Measurements from ENCODE around the gene VKORC1. TPM values are rescaled to one million over a fixed set of nuclear protein-coding genes. Genes with fewer than 3 reads are reported as not detected.

VKORC1 gene
- total and polyA plus RNA-seq, 2 of the 4 experiments (the other 2 are of a cell fraction): 65.2 to 317 TPM

- no peak for TF ChIP-seq RCOR1 (IDR thresholded peaks at IDR 0.05; ENCODE audit: insufficient replicate concordance, low read length)
Observed at GRCh38 chr16:31078597-31079341, 15.8 kb downstream of the VKORC1 start (continued).

DNA sequence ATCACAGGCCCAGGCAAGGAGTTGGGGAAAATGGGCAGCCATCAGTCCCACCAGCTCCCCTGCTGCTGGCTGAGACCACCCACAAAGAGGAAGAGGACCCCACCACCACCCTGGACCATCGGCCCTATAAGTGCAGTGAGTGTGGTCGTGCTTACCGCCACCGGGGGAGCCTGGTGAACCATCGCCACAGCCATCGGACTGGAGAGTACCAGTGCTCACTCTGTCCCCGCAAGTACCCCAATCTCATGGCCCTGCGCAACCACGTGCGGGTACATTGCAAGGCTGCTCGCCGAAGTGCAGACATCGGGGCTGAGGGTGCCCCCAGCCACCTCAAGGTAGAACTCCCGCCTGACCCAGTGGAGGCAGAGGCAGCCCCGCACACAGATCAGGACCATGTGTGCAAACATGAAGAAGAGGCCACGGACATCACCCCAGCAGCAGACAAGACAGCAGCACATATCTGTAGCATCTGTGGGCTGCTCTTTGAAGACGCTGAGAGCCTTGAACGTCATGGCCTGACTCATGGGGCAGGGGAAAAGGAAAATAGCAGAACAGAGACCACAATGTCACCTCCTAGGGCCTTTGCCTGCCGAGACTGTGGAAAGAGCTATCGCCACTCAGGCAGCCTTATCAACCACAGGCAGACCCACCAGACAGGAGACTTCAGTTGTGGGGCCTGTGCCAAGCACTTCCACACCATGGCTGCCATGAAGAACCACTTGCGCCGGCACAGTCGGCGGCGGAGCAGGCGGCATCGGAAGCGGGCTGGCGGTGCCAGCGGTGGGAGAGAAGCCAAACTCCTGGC is 16.8 kb downstream of the VKORC1 start:
- Histone ChIP-seq H2AK5ac (ENCODE audit: low read depth, low read length) (no peak overlapping the region), H3K27me3 (ENCODE audit: control insufficient read depth, insufficient read depth, low read length) (no peaks in the 10 kb centered on the region), H3K18ac (ENCODE audit: low read depth, low read length) (no peak overlapping the region), H3K4ac (ENCODE audit: low read depth, low read length) (no peak overlapping the region), H4K20me1 (ENCODE audit: insufficient read depth, low read length) (peaks cover 15% of the 10 kb centered on the region; the same call in 1 of the 2 replicates), H2AFZ (replicated peaks; ENCODE audit: low read length, poor library complexity) (no peak overlapping the region), H3K27ac (ENCODE audit: insufficient read depth, low read length) (no peak overlapping the region), H3K4me1 (ENCODE audit: control insufficient read depth, insufficient read depth, low read length) (no peaks in the 10 kb centered on the region), H3K4me2 (ENCODE audit: low read depth, low read length) (no peak overlapping the region), H3K9me1 (ENCODE audit: insufficient read depth, low read length) (no peaks in the 10 kb centered on the region), H3K4me3 (ENCODE audit: insufficient read depth, low read depth, low read length) (no peak overlapping the region), H3K23ac (ENCODE audit: low read depth, low read length) (no peak overlapping the region), H3K56ac (ENCODE audit: extremely low read depth, insufficient read depth, low read length) (no peak overlapping the region), H2BK20ac (ENCODE audit: low read depth, low read length) (no peak overlapping the region), H3K14ac (replicated peaks; ENCODE audit: low read depth, low read length) (no peak overlapping the region), H2BK15ac (ENCODE audit: low read depth, low read length) (no peak overlapping the region), H4K8ac (ENCODE audit: low read depth in 2 of 2, low read length in 2 of 2) (no peak overlapping the region), H2AK9ac (replicated peaks; ENCODE audit: low read depth, low read length, poor library complexity) (no peak overlapping the region), H3K79me1 (ENCODE audit: low read depth in 1 of 2, low read length in 2 of 2) (peaks cover 18 to 60% of the 10 kb centered on the region in 2 experiments), H3K9ac (ENCODE audit: low read depth, low read length) (no peak overlapping the region), H2BK5ac (ENCODE audit: low read depth, low read length, poor library complexity, severe bottlenecking) (no peak overlapping the region), H4K91ac (ENCODE audit: insufficient read depth, low read depth, low read length) (no peak overlapping the region), H3K9me3 (ENCODE audit: control insufficient read depth, insufficient read depth, low read length) (no peaks in the 10 kb centered on the region), H2BK120ac (ENCODE audit: low read depth, low read length) (no peak overlapping the region), H3K36me3 (ENCODE audit: control insufficient read depth, insufficient read depth, low read length) (peaks cover 62% of the 10 kb centered on the region), H4K5ac (ENCODE audit: low read depth, low read length) (no peak overlapping the region)
- in situ Hi-C loops (cut with MboI; ENCODE audit: low sequenced_read_pairs): loop anchor here (10.0 kb wide), 1 partner anchor 387 kb away; no protein-coding TSS in a partner anchor
- DNase-seq (no peak), ATAC-seq (ENCODE audit: low read depth) (no peak)
- intact Hi-C loops (cut with micrococcal nuclease): loop anchor here (10.0 kb wide), 1 partner anchor 123 kb away; the partner anchor contains the start of gene SETD1A
- no TSS peak for BruUV-seq (replicated peaks)
- 100% methylated on average over 6 of the region's 30 CpGs; no CpG with 5 or more reads in 1 of the 2 experiments for WGBS, 2 experiments (ENCODE audit: extremely low coverage in 2 of 2, insufficient read length in 1 of 2)
- ChIA-PET POLR2A (ENCODE audit: unreplicated experiment) (no interaction called here), CTCF (interaction anchor here (0.6 kb wide), 1 partner anchor 26 kb away, joined by 4 read pairs; no protein-coding TSS in a partner anchor)
- dilution Hi-C loops (cut with HindIII; ENCODE audit: low sequenced_read_pairs, unreplicated experiment): no loop called here
- TF ChIP-seq MAFK (IDR thresholded peaks at IDR 0.05; ENCODE audit: low read depth, low read length): no peak
- no peak for TF ChIP-seq CEBPB (IDR thresholded peaks at IDR 0.05; ENCODE audit: low read depth, low read length)
- TF ChIP-seq RFX5 (IDR thresholded peaks at IDR 0.05; ENCODE audit: low read depth, low read length): no peak
- TF ChIP-seq CHD1 (IDR thresholded peaks at IDR 0.05; ENCODE audit: low read depth, low read length): no peak
- TF ChIP-seq SMC3 (IDR thresholded peaks at IDR 0.05; ENCODE audit: low read depth, low read length): no peak
- no peak for TF ChIP-seq NFE2L2 (IDR thresholded peaks at IDR 0.05; ENCODE audit: low read depth, low read length)
